Limb (tissue), 2 donors: ENCODE results near the gene CNIH4.
"Not testable (repeated sequence)": the region's sequence is repeated elsewhere in the genome, so short reads cannot be mapped to it uniquely, and the experiment has no call there.

Source experiments
- DNase-seq, 2 donors: peaks; one replicate each; pipeline ENCODE4 v3.0.0-alpha.2; 2016; ENCODE audit errors: extremely low spot score in 2 of 2

Gene CNIH4

DNA sequence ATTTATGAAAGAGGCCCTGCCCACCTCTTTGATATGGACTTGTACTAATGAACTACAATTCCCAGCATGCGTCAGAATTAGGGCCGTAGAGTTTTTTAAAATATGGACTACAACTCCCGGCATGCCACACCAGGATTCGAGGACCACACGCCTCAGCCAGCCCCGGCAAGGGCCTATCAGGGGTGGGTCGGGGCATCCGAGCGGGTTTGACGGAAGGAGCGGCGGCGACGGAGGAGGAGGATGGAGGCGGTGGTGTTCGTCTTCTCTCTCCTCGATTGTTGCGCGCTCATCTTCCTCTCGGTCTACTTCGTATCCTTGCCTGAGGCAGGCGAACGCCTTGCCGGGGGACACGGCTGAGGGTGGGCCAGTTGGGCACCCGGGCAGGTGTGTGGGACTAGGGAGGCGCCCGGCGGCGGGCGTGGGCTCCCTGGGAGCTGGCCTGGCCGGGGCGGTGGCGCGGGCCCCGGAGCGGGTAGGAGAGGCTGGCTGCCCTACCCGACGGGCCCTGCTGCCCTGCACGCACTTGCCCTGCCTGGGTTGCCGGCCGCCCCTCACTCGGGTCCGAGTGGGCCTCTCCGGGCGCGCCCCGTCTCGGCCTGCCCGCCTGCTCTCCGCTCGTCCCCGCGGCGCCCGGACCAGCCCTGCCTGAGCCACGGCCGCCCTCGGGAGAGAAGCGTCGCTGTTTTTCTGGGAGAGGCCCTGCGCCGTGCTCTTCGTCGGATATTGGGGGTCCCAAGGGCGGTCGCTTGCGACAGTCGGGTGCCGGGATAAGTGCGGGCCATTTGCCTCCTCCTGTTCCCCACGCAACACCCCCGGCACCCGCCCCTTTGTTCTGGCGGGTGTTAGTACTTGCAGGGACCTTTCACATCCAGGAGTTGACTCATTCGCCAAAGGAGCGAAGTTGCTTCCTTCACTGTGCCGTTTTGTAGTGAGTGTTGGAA, at the start of gene CNIH4:
Gene CNIH4, plus strand, starts transcription at position 195 of the 941 bp plus-strand sequence. Its CDS starts 46 bp downstream, at position 241.
- peak; percentile 90 to 97 for DNase-seq

DNA sequence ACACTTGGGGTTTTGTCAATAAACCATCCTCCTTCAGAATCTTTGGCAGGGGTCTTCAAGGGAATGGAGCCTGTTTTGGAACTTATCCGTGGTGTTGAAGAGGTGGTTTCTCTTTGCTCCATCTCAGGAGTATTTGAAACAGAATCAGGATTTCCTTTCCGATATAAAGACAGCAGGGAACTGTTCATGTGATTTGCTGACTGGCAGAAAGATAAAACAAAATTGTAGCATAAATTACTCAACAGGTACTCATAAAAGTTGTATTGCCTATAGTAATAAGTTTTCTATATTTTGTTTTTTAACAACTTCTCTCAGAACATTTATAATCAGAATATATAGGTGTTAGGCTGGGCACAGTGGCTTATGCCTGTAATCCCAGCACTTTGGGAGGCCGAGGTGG, 48.6 kb upstream of the CNIH4 start:
- DNase-seq, result no peak

DNA sequence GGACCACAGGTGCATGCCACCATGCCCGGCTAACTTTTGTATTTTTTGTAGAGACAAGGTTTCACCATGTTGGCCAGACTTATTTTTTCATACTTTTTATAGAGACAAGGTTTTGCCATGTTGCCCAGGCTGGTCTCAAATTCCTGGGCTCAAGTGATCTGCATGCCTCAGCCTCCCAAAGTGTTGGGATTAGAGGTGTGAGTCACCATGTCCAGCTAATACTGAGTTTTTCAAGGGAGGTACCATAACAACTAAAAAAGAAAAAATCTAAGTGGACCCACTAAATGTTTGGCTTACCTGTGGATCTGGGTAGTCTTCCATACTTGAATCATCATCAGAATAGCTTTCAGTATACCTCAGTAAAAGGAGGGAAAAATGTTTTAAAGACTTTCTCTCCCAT, 45.2 kb upstream of the CNIH4 start:
- not testable (repeated sequence) for DNase-seq

DNA sequence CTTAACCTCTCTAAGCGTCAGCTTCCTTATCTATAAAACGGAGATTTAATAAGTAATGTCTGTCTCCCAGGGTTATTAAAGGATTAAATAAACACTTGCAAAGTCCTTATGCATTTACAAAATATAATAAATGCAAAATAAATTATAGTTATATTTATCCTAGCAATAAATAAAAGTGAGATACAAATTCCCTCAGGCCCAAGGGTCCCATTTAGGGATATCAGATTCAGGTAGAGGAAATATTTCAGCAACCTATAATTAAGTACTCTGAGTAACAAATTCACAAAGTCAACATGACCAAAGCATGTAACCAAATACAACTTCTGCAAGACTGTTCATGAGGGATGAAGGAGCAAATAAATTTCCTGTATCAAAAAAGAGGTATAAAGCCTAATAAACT, 44.7 kb upstream of the CNIH4 start:
- DNase-seq, result no peak

DNA sequence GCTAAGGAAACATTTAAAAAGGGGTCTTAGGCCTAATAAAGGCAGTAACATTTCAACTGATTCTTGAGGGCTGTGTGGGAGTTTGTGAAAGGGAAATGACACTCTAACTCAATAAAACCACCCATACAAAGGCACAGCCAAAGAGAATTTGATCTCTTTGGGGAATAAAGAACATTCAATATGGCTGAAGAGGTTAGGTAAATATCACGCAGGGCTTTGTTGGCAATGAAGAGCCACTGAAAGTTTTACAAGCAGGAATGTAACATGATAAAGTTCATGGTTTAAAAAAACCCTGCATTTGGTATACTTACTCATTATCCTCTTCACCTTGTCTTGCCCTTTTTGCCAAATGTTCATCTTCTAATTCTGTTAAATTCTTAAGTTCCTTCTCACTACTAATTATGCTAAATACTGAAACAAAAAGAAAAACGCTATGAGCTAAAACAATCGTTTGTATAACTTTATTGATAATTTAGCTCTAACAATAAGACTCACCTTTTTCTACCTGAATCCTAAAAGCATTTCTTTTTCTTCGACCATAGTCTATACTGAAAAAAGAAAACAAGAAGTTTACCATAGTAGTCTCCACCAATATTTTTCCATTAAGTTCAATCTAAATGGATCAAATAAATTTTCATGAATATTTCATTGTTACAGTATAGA, 39.2 kb upstream of the CNIH4 start:
- DNase-seq, result no peak

DNA sequence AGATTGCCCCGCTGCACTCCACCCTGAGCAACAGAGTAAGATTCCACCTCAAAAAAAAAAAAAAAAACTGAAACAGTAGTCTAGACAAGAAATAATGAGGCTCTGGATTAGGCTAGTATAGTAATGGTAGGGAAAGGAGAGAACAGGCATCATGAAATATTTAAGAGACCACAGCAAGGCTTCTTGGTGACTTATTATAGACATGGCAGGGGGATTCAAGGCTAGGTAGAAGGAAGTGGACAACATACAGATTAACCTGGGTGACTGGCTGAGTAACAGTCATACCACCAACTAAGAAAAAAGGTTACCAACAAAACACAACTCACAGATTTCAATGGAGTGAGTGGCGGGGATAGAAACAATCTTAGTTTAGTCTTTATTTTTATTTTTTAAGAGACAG, 35.0 kb upstream of the CNIH4 start:
- no peak for DNase-seq

DNA sequence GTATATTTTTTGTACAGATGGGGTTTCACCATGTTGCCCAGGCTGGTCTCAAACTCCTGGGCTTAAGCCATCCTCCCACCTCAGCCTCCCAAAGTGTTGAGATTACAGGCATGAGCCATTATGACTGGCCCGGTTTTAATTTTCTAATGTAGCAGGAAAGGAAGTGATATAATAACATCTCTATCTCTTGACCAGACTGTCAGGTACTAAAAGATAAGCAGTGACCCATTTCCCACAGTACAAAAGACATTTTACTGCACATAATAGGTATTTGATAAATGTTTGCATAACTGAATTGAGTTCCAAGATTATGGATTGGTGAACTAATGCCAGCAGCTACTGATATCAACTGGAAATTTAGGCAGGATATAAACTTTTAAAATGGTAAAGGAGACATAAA, 30.7 kb upstream of the CNIH4 start:
- DNase-seq, result no peak

DNA sequence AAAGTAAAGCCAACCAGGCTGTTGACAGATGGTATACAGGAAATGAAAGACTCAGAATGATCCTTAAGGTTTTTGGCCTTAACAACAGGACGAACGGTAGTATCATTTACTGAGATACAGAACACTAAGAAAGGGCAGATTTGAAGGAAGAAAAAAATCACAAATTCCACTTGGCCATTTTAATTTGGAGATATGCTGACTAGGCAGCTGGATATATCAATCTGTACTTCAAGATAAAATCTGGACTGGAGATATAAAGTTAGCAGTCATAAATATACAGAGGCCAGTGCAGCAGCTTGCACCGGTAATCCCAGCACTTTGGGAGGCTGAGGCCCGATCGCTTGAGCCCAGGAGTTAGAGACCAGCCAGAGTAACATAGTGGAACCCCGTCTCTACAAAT, 28.0 kb upstream of the CNIH4 start:
- DNase-seq, result no peak

DNA sequence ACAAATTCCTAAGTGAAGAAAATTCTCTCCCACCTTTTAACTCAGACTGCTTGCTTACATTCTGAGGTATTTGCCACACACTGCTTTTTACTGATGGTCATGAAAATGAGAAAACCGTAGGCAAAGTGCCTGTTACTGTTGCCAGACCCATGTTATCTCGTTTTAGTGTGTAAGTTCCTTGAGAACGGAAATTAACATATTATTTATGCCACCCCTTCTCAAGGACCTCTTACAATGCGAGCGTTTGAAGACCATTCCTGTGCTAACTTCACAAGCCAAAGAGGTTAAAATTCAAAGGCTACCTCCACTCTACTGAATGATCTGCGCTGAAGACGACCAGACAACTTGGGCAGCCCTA, 27.2 kb upstream of the CNIH4 start:
- DNase-seq, result no peak

DNA sequence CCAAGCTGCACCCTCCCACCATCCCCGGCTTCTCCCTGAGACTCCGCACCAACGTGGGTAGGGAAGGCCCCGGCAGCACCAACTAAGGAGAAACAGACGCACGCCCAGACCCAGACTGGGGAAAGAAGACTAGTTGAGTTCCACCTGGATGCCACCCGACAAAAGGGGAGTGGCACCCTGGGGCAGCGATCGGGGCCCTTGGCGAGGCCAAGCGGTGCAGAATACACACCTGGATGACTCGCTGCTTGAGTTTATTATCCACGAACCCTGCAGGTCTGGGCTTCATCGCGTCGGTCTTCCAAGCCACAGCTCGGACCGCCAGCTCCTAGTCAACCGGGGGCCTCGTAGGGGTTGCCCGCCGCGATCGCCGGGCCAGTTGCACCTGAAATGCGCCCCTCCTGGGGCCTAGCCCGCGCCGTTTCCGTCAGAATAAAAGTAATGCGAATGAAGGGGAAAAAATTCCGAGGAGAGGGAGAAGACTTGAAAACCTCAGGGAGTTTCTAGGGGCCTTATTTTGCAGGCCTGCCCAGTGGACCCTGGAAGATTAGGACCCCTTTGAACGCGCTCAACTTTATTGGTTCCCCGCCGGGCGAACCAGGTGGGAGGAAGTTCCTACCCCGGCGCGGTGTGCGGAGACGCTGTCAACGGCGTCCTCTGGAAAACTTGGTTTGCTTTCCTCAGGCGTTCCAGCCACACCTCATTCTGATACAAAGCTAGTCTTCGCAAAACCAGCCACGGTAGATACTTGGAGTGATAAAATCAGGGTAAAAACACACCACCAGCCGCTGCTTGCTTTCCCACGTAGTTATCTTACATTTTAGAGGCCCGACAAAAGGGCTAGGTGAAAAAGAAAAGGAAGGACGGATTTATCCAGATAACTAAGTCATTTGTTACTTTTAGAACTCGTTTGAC, 26.6 kb upstream of the CNIH4 start, which contains the start of gene NVL:
Gene NVL, minus strand, starts transcription at position 331 of the 912 bp plus-strand sequence. Its CDS starts 45 bp downstream, at position 286.
- DNase-seq, result peak; percentile 90 to 93

DNA sequence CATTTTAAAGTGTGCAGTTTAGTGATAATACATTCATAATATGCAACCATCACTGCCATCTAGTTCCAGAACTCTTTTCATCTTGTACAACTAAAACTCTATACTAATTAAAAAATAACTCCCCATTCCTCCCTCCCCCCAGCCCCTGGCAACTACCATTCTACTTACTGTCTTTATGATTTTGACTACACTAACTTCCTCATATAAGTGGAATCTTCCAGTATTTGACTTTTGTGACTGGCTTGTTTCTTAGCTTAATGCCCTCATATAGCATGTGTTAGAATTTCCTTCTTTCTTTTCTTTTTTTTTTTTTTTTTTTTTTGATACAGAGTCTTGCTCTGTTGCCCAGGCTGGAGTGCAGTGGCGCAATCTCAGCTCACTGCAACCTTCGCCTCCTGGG, 25.4 kb upstream of the CNIH4 start:
- DNase-seq, result no peak

DNA sequence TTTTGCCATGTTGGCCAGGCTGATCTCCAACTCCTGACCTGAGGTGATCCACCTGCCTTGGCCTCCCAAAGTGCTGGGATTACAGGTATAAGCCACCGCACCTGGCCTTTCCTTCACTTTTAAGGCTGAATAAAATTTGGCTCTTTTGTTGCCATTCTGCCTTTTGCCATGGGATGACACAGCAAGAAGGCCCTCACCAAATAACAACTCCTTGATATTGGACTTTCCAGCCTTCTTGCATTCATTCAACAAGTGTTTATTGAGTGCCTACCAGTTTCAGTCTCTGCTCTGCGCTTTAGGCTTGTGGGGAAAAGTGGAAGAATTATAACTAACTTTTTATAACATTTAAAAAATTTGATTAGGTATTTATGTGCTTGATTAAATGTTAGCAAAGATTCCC, 24.9 kb upstream of the CNIH4 start:
- DNase-seq, result no peak

DNA sequence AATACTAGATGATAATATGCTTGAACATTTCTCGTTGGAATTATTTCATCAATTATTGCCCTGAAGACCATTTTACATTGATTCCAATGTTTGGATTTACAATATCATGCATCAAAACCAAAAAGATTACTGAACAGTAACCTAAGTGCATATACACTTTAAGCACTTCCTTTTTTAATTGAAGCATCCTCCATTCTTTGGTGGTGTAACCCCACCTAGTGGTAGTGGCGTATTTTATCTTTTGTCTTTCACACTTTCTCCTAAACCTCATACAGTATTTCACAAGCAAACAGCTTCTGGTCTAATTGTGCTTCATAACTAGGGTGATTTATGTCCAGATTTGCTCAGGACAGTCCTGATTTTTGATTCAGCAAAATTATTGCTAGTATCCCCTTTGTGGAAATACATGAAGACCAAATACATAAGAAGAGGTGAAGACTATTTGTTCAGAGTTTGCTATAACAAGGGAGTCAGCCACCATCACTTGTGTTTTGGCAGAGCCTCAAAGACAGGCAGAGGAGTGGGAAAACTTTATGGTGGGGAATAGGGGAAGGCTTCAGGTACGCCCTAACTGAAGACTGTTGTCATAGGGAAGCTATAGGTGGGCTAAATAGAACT, 23.3 kb upstream of the CNIH4 start:
- peak in 1 of 2 donors; percentile 64 for DNase-seq

DNA sequence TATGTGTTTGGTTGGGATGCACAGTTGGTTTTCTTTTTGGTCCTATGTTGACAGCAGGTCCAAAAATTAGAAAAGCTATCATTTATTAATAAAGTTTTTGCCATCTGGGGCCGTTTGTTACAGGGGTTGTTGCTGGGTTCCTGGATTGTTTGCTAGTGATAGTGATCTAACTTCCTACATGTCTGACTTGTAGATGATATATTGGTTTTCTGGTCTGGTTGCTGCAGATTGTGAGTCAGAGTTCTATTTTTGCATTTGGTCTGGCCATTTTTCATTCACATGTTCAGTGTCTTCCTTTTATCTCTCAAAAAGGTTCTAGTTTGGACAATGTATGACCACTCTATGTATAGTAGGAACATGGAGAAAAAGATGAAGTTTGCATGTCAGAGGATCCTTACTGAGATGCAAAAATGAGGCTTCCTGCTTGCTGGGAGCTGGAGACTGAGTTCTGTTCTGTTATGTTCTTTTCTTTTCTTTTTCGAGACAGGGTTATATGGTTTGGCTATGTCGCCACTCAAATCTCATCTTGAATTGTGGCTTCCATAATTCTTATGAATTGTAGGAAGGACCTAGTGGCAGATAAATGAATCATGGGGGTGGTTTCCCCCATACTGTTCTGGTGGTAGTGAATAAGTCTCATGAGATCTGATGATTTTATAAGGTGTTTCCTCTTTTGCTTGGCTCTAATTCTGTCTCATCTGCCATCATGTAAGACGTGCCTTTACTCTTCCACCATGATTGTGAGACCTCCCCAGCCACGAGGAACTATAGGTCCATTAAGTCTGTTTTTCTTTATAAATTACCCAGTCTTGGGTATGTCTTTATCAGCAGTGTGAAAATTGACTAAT, 22.5 kb upstream of the CNIH4 start:
- DNase-seq, result no peak

DNA sequence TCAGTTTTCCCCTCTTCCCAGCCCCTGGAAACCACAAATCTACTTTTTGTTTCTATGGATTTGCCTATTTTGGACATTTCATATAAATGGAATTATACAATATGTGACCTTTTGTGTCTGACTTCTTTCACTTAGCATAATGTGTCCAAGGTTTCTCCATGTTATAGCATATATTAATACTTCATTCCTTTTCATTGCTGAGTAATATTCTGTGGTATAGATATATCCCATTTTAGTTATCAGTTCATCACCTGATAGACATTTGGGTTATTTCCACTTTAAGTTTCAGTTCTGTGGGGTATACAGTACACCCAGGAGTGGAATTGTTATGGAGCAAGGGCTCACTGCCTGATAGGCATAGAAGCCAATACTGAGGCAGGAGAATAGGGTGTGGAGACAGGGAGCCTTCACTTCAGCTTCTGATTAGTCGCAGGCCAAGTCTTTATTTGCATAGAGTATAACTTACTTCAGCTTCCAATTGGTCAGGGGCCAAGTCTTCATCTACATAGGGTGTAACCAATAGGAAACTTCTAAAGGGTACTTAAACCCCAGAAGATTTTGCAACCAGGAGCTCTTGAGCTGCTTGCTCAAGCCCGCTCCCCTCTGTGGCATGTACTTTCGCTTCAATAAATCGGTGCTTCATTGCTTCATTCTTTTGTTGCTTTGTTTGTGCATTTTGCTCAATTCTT, 18.4 kb upstream of the CNIH4 start:
- DNase-seq, result no peak

DNA sequence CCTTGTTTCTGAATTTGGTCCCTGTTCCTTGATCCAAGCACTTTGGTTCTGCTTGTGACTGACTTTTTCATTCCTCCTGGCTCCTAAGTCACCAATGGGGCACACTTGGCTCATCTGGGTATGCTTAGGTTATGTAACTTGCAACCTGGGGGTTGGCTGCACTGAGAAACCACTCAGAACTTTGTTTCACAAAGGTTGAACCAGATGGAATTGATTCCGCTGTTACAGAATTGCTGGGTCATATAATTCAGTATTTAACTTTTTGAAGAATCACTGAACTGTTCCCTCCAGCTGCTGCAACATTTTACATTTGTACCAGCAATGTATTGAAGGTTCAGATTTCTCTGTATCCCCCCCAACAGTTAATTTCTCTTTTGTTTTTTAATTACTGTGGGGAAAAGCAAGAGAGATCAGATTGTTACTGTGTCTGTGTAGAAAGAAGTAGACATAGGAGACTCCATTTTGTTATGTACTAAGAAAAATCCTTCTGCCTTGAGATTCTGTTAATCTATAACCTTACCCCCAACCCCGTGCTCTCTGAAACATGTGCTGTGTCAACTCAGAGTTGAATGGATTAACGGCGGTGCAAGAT, 17.1 kb upstream of the CNIH4 start:
- DNase-seq, result no peak

DNA sequence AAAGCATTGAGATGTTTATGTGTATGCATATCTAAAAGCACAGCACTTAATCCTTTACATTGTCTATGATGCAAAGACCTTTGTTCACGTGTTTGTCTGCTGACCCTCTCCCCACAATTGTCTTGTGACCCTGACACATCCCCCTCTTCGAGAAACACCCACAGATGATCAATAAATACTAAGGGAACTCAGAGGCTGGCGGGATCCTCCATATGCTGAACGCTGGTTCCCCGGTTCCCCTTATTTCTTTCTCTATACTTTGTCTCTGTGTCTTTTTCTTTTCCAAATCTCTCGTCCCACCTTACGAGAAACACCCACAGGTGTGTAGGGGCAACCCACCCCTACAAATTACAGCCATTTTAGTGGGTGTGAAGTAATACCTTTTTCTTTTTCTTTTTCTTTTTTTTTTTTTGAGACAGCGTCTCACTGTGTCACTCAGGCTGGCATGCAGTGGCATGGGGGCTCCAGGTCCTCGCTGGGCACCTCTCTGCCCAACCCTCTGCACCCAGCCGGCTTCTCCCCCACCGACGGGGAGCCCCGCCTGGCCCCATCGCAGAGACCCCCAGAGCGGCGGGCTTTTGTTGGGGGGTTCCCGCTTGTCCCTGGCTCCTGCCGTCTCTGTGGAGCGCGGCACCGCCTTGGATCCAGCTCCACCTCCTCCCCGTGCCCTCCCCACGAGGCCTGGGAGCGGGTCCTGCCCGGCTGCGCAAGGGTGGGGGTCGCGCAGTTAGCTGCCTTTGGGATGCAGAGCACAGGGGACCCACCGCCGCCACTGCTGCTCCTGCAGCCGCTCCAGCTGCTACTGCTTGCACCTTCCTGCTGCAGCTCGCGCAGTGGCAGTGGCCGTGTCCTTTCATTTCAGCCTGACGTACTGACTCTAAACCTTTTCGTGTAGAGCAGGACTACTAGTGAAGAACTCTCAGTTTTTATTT, 16.0 kb upstream of the CNIH4 start:
- DNase-seq, result peak in 1 of 2 donors; percentile 41

DNA sequence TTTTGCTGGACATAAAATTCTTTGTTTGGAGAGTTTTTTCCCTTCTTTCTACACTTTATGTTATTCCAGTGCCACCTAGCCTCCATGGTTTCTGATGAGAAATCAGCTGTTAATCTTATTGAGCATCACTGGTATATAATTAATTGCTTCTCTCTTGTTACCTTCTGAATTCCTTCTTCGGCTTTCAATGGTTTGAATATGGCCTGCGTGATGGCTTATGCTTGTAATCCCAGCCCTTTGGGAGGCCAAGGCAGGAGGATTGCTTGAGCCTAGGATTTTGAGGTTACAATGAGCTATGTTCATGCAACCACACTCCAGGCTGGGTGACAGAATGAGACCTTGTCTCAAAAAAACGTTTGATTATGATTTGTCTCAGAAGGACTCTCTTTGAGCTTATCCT, 13.0 kb upstream of the CNIH4 start:
- no peak for DNase-seq
